Sigmoid colon (tissue), 4 donors: ENCODE measurements around the gene WWC1.
A peak's percentile ranks its signal among the peaks of the same experiment; 100 is the strongest.

ENCODE experiments used
- EP300 ChIP-seq, 4 donors: sonication (generic); formaldehyde crosslinking; IDR thresholded peaks; one replicate each; pipeline ENCODE4 v1.6.1; 2017; ENCODE audit warnings: antibody characterized with exemption in 4 of 4
- POLR2A ChIP-seq, 2 donors: fragments of 450-650 bp; IDR thresholded peaks; one replicate each; pipeline ENCODE4 v1.6.1; 2016; ENCODE audit warnings: antibody characterized with exemption in 2 of 2, mild to moderate bottlenecking in 2 of 2, moderate library complexity in 2 of 2
- POLR2AphosphoS5 ChIP-seq, 4 donors: sonication (generic); formaldehyde crosslinking; IDR thresholded peaks; one replicate each; pipeline ENCODE4 v1.6.1; 2017; ENCODE audit warnings: antibody characterized with exemption in 4 of 4
- TF ChIP-seq, protein P1 (sequence below), 4 experiments: fragments of 450-650 bp in 3 of 4; fragments of 200-600 bp in 1 of 4; IDR thresholded peaks; one replicate each; pipeline ENCODE4 v1.5.1; 2016 to 2019; ENCODE audit warnings: antibody characterized with exemption in 4 of 4, mild to moderate bottlenecking in 3 of 4, moderate library complexity in 2 of 4

DNA sequence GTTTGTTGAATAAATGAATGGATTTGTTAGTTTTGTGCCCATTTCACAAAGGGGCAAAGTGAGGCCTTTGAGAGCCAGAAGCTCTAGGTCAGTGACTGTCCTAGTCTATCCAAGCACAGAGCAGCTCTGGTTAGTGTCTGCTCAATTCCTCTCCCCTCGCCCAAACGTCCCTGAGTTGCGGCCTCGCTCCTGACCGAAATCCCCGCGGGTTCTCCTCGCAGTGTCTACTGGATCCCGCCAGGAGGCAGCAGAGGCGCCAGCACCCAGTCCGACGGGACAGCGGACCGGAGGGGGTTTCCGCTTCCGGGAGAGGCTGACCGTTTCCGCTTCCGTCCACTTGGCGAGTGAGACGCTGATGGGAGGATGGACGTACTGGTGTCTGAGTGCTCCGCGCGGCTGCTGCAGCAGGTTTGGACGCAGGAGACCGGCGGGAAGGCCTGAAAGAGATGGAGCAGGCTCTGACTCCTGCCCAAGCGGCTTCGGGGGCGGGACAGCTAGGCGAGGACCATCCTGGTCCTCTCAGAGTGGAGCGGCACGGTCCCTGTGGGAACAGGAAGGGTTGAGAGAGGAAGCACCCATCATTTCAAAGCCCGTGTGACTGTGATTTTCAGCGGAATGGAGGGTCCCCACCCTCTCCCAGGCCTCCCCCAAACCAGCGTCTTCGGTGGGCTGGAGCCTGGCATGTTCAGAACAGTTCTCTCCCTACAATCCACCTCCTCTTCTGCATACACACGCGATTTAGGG is 194.9 kb downstream of the WWC1 start, which contains the start of gene RARS1:
- TF ChIP-seq, protein P1, sequence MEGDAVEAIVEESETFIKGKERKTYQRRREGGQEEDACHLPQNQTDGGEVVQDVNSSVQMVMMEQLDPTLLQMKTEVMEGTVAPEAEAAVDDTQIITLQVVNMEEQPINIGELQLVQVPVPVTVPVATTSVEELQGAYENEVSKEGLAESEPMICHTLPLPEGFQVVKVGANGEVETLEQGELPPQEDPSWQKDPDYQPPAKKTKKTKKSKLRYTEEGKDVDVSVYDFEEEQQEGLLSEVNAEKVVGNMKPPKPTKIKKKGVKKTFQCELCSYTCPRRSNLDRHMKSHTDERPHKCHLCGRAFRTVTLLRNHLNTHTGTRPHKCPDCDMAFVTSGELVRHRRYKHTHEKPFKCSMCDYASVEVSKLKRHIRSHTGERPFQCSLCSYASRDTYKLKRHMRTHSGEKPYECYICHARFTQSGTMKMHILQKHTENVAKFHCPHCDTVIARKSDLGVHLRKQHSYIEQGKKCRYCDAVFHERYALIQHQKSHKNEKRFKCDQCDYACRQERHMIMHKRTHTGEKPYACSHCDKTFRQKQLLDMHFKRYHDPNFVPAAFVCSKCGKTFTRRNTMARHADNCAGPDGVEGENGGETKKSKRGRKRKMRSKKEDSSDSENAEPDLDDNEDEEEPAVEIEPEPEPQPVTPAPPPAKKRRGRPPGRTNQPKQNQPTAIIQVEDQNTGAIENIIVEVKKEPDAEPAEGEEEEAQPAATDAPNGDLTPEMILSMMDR (IDR thresholded peaks at IDR 0.05) = peak; percentile 90 to 95 (median 94)
- TF ChIP-seq POLR2A (IDR thresholded peaks at IDR 0.05) = peak; percentile 84 to 87
- TF ChIP-seq POLR2AphosphoS5 (IDR thresholded peaks at IDR 0.05) = peak; percentile 91 to 98 (median 96)
- no peak for TF ChIP-seq EP300 (IDR thresholded peaks at IDR 0.05)
